ENCODE data around the gene ALPG. TPM values are rescaled to one million over a fixed set of nuclear protein-coding genes. Genes with fewer than 3 reads are reported as not detected.
"Not testable (repeated sequence)": the region's sequence is repeated elsewhere in the genome, so short reads cannot be mapped to it uniquely, and the experiment has no call there.

ALPG gene
- total RNA-seq, 5 donors from 2014 or later (not counting 1 experiment from before 2014, with no cell fraction given): 0.15 TPM; not detected in 4

DNA sequence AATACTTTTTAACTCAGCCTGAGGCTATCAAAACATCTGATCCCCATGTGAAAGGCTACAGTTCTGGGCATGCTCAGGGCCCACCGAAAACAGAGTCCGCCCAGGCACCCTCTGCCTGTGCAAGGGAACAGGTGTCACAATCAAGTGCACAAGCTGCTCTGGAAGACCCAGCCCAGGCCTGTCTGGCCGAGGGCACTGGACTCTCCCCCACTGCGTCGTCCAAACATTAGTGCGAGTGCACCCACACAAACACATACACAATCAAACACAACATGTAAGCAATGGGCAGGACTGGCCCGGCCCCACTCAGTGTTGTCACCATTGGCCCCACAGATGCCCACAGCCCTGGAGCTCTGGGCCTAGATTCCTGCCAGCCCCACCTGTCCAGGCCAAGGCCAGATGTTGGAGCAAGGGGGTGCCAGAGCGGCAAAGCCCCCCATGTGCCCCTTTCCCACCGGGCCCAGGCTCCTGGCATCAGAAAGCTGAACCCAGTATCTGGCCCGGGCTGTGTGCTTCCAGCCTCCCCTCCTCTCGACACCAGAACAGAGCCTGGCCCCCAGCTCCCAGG is 617 bp upstream of the ALPG start:
- H3K9me3 Mint-ChIP-seq: no peaks in the 10 kb centered on the region
- Histone ChIP-seq H3K36me3 (ENCODE audit: control insufficient read depth in 2 of 2, extremely low read depth in 1 of 2, insufficient read depth in 1 of 2, low read length in 1 of 2) (no peaks in the 10 kb centered on the region), H3K4me3 (ENCODE audit: control insufficient read depth in 1 of 2, extremely low read depth in 1 of 2, low read length in 1 of 2) (no peak overlapping the region), H3K9me3 (no peaks in the 10 kb centered on the region), H3K27me3 (replicated peaks in 1 of 2; ENCODE audit: control insufficient read depth in 2 of 2, extremely low read depth in 1 of 2, insufficient read depth in 2 of 2, low read length in 1 of 2) (peaks cover 0 to 20% of the 10 kb centered on the region in 2 experiments), H3K27ac (ENCODE audit: low read length) (no peak overlapping the region), H3K4me1 (ENCODE audit: control insufficient read depth in 1 of 2, extremely low read depth in 1 of 2, insufficient read depth in 2 of 2, low read length in 2 of 2) (no peaks in the 10 kb centered on the region)
- ChIA-PET CTCF (no interaction called here), POLR2A (no interaction called here)
- no peak overlapping the region for H3K27ac Mint-ChIP-seq
- 92% methylated on average over 7 of the region's 11 CpGs for WGBS (ENCODE audit: insufficient coverage)
- peaks cover 0 to 14% of the 10 kb centered on the region in 2 donors for H3K27me3 Mint-ChIP-seq
- DNase-seq (no peak), ATAC-seq (replicated peaks in 1 of 4) (no peak)
- H3K36me3 Mint-ChIP-seq: no peaks in the 10 kb centered on the region
- H3K4me1 Mint-ChIP-seq: no peaks in the 10 kb centered on the region
- no peak overlapping the region for H3K4me3 Mint-ChIP-seq

- peaks cover 0 to 26% of the 10 kb centered on the region in 2 experiments for H3K27me3 ChIP-seq (replicated peaks in 1 of 2; ENCODE audit: control insufficient read depth in 2 of 2, extremely low read depth in 1 of 2, insufficient read depth in 2 of 2, low read length in 1 of 2)
- POLR2A ChIA-PET; H3K9me3 ChIP-seq; H3K4me3 ChIP-seq (ENCODE audit: control insufficient read depth in 1 of 2, extremely low read depth in 1 of 2, low read length in 1 of 2); H3K4me1 ChIP-seq (ENCODE audit: control insufficient read depth in 1 of 2, extremely low read depth in 1 of 2, insufficient read depth in 2 of 2, low read length in 2 of 2); H3K36me3 Mint-ChIP-seq; H3K9me3 Mint-ChIP-seq; H3K27ac Mint-ChIP-seq; H3K4me3 Mint-ChIP-seq; CTCF ChIA-PET; H3K36me3 ChIP-seq (ENCODE audit: control insufficient read depth in 2 of 2, extremely low read depth in 1 of 2, insufficient read depth in 1 of 2, low read length in 1 of 2); H3K4me1 Mint-ChIP-seq; DNase-seq; ATAC-seq (replicated peaks in 1 of 4); H3K27ac ChIP-seq (ENCODE audit: low read length): not testable (repeated sequence)
- 94% methylated on average over 17 of the region's 30 CpGs for WGBS (ENCODE audit: insufficient coverage)
- peaks cover 0 to 15% of the 10 kb centered on the region in 2 donors for H3K27me3 Mint-ChIP-seq
Measured at GRCh38 chr2:232407428-232408150, 945 bp downstream of the ALPG start.

- 83% methylated on average over 1 of the region's 10 CpGs for whole genome bisulfite sequencing (ENCODE audit: insufficient coverage)
- CTCF ChIA-PET; H3K36me3 ChIP-seq (ENCODE audit: control insufficient read depth in 2 of 2, extremely low read depth in 1 of 2, insufficient read depth in 1 of 2, low read length in 1 of 2); H3K36me3 Mint-ChIP-seq; ATAC-seq (replicated peaks in 1 of 4); H3K9me3 Mint-ChIP-seq; H3K27ac ChIP-seq (ENCODE audit: low read length); DNase-seq; H3K9me3 ChIP-seq; H3K4me3 ChIP-seq (ENCODE audit: control insufficient read depth in 1 of 2, extremely low read depth in 1 of 2, low read length in 1 of 2); H3K27ac Mint-ChIP-seq; POLR2A ChIA-PET; H3K4me3 Mint-ChIP-seq; H3K4me1 Mint-ChIP-seq; H3K4me1 ChIP-seq (ENCODE audit: control insufficient read depth in 1 of 2, extremely low read depth in 1 of 2, insufficient read depth in 2 of 2, low read length in 2 of 2): not testable (repeated sequence)
- peaks cover 0 to 26% of the 10 kb centered on the region in 2 experiments for H3K27me3 ChIP-seq (replicated peaks in 1 of 2; ENCODE audit: control insufficient read depth in 2 of 2, extremely low read depth in 1 of 2, insufficient read depth in 2 of 2, low read length in 1 of 2)
- H3K27me3 Mint-ChIP-seq: peaks cover 0 to 17% of the 10 kb centered on the region in 2 donors
Measured at GRCh38 chr2:232408269-232408668, 1.6 kb downstream of the ALPG start.

DNA sequence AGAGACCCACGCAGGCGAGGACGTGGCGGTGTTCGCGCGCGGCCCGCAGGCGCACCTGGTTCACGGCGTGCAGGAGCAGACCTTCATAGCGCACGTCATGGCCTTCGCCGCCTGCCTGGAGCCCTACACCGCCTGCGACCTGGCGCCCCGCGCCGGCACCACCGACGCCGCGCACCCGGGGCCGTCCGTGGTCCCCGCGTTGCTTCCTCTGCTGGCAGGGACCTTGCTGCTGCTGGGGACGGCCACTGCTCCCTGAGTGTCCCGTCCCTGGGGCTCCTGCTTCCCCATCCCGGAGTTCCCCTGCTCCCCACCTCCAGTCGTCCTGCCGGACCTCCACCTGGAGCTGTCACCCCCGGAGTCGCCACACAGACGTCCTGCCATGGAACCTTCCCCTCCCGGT is 3.0 kb downstream of the ALPG start:
- 88% methylated on average over 29 of the region's 40 CpGs for WGBS (ENCODE audit: insufficient coverage)
- H3K27ac Mint-ChIP-seq; H3K4me3 Mint-ChIP-seq; H3K27ac ChIP-seq (ENCODE audit: low read length); H3K9me3 ChIP-seq; DNase-seq; H3K36me3 ChIP-seq (ENCODE audit: control insufficient read depth in 2 of 2, extremely low read depth in 1 of 2, insufficient read depth in 1 of 2, low read length in 1 of 2); ATAC-seq (replicated peaks in 1 of 4); H3K9me3 Mint-ChIP-seq; H3K4me3 ChIP-seq (ENCODE audit: control insufficient read depth in 1 of 2, extremely low read depth in 1 of 2, low read length in 1 of 2); CTCF ChIA-PET; POLR2A ChIA-PET; H3K36me3 Mint-ChIP-seq; H3K4me1 ChIP-seq (ENCODE audit: control insufficient read depth in 1 of 2, extremely low read depth in 1 of 2, insufficient read depth in 2 of 2, low read length in 2 of 2): not testable (repeated sequence)
- peaks cover 10 to 14% (median 12%) of the 10 kb centered on the region in 3 donors for H3K4me1 Mint-ChIP-seq
- H3K27me3 ChIP-seq (replicated peaks in 1 of 2; ENCODE audit: control insufficient read depth in 2 of 2, extremely low read depth in 1 of 2, insufficient read depth in 2 of 2, low read length in 1 of 2): peaks cover 0 to 31% of the 10 kb centered on the region in 2 experiments
- H3K27me3 Mint-ChIP-seq: peaks cover 3 to 27% of the 10 kb centered on the region in 2 donors

DNA sequence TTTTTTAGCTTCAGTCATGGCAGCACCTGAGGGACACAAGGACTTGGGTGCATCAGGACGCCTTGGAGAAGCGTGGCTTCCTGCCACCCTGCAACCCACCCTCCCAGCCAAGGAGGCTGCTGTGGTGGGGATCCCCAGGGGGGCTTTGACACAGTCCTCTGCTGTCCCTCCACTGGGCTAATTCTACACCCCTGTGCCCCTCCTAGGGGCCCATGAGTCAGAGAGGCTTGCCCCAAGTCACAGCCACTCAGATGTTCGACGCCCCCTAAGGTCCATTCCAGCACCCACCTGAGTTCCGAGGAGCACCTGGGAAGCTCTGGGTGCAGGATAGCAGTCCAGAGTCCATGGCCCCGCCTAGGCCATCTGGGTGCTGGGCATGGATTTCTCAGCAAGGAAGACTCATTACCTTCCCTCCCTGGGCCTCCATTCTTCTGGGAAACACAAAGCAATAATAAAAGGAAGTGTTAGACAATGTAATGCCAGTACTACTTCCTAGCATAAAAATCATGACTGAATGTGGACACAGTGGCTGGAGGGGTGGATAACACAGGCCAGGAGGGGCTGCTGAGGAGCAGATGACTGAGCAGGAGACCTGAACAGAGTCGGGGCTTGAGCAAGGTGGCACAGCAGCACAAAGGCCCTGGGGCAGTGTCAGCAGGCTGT is 3.7 kb downstream of the ALPG start:
- Histone ChIP-seq H3K27me3 (replicated peaks in 1 of 2; ENCODE audit: control insufficient read depth in 2 of 2, extremely low read depth in 1 of 2, insufficient read depth in 2 of 2, low read length in 1 of 2) (peaks cover 0 to 37% of the 10 kb centered on the region in 2 experiments), H3K27ac (ENCODE audit: low read length) (no peak overlapping the region), H3K9me3 (no peaks in the 10 kb centered on the region), H3K4me1 (ENCODE audit: control insufficient read depth in 1 of 2, extremely low read depth in 1 of 2, insufficient read depth in 2 of 2, low read length in 2 of 2) (no peaks in the 10 kb centered on the region), H3K36me3 (ENCODE audit: control insufficient read depth in 2 of 2, extremely low read depth in 1 of 2, insufficient read depth in 1 of 2, low read length in 1 of 2) (no peaks in the 10 kb centered on the region), H3K4me3 (ENCODE audit: control insufficient read depth in 1 of 2, extremely low read depth in 1 of 2, low read length in 1 of 2) (no peak overlapping the region)
- DNase-seq (no peak), ATAC-seq (replicated peaks in 1 of 4) (no peak)
- H3K36me3 Mint-ChIP-seq: no peaks in the 10 kb centered on the region
- 82% methylated on average over 3 of the region's 7 CpGs for WGBS (ENCODE audit: insufficient coverage)
- CTCF ChIA-PET: interaction anchor here in 1 of 2 donors (0.7 kb wide), 1 partner anchor 30 kb away, joined by 4 read pairs; no protein-coding TSS in a partner anchor
- H3K4me3 Mint-ChIP-seq: no peak overlapping the region
- H3K27ac Mint-ChIP-seq: no peak overlapping the region
- no peaks in the 10 kb centered on the region for H3K9me3 Mint-ChIP-seq
- H3K4me1 Mint-ChIP-seq: peaks cover 10 to 14% (median 12%) of the 10 kb centered on the region in 3 donors
- POLR2A ChIA-PET: no interaction called here
- H3K27me3 Mint-ChIP-seq: peaks cover 3 to 28% of the 10 kb centered on the region in 2 donors

- peaks cover 8 to 42% of the 10 kb centered on the region in 2 donors for H3K27me3 Mint-ChIP-seq
- no peaks in the 10 kb centered on the region for H3K9me3 Mint-ChIP-seq
- POLR2A ChIA-PET: no interaction called here
- H3K27ac ChIP-seq (ENCODE audit: low read length): no peak overlapping the region
- CTCF ChIA-PET: no interaction called here
- no peak overlapping the region for H3K27ac Mint-ChIP-seq
- H3K4me3 ChIP-seq (ENCODE audit: control insufficient read depth in 1 of 2, extremely low read depth in 1 of 2, low read length in 1 of 2): no peak overlapping the region
- no peak for ATAC-seq (replicated peaks in 1 of 4)
- WGBS (ENCODE audit: insufficient coverage): 91% methylated on average over 4 of the region's 6 CpGs
- H3K36me3 Mint-ChIP-seq: no peaks in the 10 kb centered on the region
- H3K27me3 ChIP-seq (replicated peaks in 1 of 2; ENCODE audit: control insufficient read depth in 2 of 2, extremely low read depth in 1 of 2, insufficient read depth in 2 of 2, low read length in 1 of 2): peaks cover 0 to 49% of the 10 kb centered on the region in 2 experiments
- peak overlapping the region in 1 of 3 donors; percentile 19 for H3K4me3 Mint-ChIP-seq
- no peaks in the 10 kb centered on the region for H3K36me3 ChIP-seq (ENCODE audit: control insufficient read depth in 2 of 2, extremely low read depth in 1 of 2, insufficient read depth in 1 of 2, low read length in 1 of 2)
- peaks cover 10 to 14% (median 12%) of the 10 kb centered on the region in 3 donors for H3K4me1 Mint-ChIP-seq
- no peaks in the 10 kb centered on the region for H3K9me3 ChIP-seq
- H3K4me1 ChIP-seq (ENCODE audit: control insufficient read depth in 1 of 2, extremely low read depth in 1 of 2, insufficient read depth in 2 of 2, low read length in 2 of 2): no peaks in the 10 kb centered on the region
- no peak for DNase-seq
Measured at GRCh38 chr2:232411901-232412629, 5.4 kb downstream of the ALPG start.
